GM12874 (cell line): ENCODE results near the gene DAO.

Experiments
- CTCF ChIP-seq: IDR thresholded peaks from 2 replicates; pipeline ENCODE4 v1.5.1; 2011; ENCODE audit warnings: low read depth, mild to moderate bottlenecking, control low read depth, low read length, moderate library complexity; ENCODE audit not compliant: insufficient read depth

Gene DAO

DNA sequence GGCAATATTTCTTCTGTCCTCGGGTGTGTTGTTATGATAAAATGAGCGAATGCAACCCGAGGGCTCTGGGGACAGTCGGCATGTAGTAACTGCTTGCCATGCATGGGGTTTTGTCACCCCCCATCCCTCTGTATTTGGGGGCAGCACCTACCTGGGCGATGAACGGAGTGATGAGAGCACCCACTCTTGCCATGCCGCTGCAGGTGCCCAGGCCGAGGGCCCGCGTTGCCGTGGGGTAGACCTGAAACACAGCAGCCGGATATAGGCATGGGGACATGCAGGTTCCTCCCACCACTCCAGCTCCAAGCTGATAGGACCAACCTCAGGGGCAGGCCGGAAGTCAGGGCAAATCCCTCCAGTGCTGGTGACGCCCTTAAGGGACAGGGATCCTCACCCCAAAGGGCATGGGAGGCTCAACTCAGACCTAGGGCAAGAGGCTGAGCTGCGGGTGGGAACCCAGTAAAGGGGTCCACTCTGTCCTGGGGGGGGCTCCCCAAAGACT lies 35.8 kb downstream of the DAO start:
- TF ChIP-seq CTCF, result no peak

- no peak for TF ChIP-seq CTCF
These were observed 36.4 kb downstream of the DAO start for GRCh38 chr12:108916336-108916735.

GRCh38 chr12:108918206-108918605 lies 38.3 kb downstream of the DAO start:
- no peak for TF ChIP-seq CTCF

DNA sequence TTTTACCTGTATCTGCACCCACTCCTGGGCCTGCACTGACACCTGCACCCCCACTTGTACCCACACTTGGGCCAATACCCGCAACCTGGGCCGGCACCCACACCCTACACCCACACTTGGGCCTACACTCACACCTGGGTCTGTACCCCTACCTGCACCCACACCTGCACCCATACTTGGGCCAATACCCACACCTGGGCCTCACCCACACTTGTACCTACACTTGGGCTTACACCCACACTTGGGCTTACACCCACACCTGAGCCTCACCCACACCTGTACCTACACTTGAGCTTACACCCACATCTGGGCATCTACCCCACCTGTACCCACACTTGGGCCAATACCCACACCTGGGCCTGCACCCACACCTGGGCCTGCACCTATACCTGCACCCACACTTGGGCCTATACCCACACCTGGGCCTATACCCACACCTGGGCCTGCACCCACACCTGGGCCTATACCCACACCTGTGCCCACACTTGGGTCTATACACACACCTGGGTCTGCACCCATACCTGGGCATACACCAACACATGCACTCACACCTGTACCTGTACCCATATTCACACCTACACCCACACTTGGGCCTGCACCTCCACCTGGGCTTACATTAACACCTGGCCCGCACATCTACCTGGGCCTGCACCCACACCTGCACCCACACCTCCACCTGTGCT lies 39.2 kb downstream of the DAO start:
- TF ChIP-seq CTCF, result no peak

- TF ChIP-seq CTCF, result no peak
These were observed 42.1 kb downstream of the DAO start for GRCh38 chr12:108921946-108922345.

DNA sequence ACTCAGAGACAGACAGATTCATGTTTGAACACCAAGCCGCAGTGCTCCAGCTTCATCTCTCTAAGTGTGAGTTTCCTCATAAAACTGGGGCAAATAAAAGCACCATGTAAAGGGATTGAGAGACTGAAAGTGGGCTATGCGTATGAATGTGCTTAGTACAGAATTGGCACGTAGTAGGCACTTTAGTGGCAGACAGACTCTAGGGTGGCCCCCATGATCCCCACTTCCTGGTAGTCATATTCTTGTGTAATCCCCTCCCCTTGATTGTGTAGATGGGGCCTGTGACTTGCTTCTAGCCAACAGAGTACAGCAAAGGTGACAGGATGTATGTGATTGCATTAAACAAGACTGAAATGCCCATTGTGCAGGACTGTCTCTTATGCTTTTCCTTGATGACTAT lies 43.0 kb downstream of the DAO start:
- no peak for TF ChIP-seq CTCF

- TF ChIP-seq CTCF, result no peak
These were observed 48.8 kb downstream of the DAO start for GRCh38 chr12:108928695-108929094.
